ENCODE measurements around the gene KRTAP11-1. TPM values are rescaled to one million over a fixed set of nuclear protein-coding genes. Genes with fewer than 3 reads are reported as not detected.

Gene KRTAP11-1, protein sequence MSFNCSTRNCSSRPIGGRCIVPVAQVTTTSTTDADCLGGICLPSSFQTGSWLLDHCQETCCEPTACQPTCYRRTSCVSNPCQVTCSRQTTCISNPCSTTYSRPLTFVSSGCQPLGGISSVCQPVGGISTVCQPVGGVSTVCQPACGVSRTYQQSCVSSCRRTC
- total RNA-seq (2021) (not detected in 2 replicates), Bru-seq, nascent RNA (not detected), BruChase-seq, experiment 1, labeled RNA remaining after a 2-hour chase (not detected), BruChase-seq, experiment 2, labeled RNA remaining after a 6-hour chase (not detected)
- long read RNA-seq, result 0 reads

DNA sequence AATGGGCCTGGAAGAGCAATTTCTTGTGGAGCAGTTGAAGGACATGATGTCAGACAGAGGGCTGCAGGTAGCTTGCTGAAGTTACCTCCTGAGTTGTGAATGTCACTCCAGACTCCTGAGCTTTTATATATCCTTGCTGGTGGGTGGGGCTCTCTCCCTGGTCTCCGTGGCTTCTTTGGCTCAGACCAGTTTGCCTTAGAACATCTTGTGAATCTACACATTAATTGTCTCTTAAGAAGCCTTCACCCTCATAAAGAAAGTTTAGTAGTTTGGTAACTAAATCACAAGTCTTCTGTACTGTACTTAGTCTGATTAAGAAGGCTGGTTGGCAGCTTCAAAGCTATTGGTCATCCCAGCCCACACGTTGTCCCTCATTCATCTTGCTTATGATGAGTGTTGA lies at the start of gene KRTAP11-1:
TSS of gene KRTAP11-1 (minus strand) at position 101 of the 400 bp plus-strand sequence. CDS start at position 45, 56 bp downstream.
- no peaks in the 10 kb centered on the region for H3K36me3 ChIP-seq (ENCODE audit: insufficient read depth, low read length, poor library complexity, severe bottlenecking)
- no TSS peak for BruUV-seq (replicated peaks)
- intact Hi-C loops (cut with micrococcal nuclease; ENCODE audit: unreplicated experiment), result no loop called here
- TF ChIP-seq, protein P1, sequence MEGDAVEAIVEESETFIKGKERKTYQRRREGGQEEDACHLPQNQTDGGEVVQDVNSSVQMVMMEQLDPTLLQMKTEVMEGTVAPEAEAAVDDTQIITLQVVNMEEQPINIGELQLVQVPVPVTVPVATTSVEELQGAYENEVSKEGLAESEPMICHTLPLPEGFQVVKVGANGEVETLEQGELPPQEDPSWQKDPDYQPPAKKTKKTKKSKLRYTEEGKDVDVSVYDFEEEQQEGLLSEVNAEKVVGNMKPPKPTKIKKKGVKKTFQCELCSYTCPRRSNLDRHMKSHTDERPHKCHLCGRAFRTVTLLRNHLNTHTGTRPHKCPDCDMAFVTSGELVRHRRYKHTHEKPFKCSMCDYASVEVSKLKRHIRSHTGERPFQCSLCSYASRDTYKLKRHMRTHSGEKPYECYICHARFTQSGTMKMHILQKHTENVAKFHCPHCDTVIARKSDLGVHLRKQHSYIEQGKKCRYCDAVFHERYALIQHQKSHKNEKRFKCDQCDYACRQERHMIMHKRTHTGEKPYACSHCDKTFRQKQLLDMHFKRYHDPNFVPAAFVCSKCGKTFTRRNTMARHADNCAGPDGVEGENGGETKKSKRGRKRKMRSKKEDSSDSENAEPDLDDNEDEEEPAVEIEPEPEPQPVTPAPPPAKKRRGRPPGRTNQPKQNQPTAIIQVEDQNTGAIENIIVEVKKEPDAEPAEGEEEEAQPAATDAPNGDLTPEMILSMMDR (conservative IDR thresholded peaks at IDR 0.05; ENCODE audit: low read depth, low read length), result no peak
- TF ChIP-seq EZH2 (IDR thresholded peaks at IDR 0.05; ENCODE audit: borderline replicate concordance, low read depth, low read length, poor library complexity, severe bottlenecking), result no peak
- H3K4me3 ChIP-seq (ENCODE audit: low read depth, low read length, poor library complexity, severe bottlenecking), result no peak within 1 kb of the TSS
- no peak within 1 kb of the TSS for H3K27ac ChIP-seq (ENCODE audit: low read depth, low read length, poor library complexity, severe bottlenecking)
- no peak for DNase-seq (ENCODE audit: low spot score)
- POLR2A ChIA-PET (ENCODE audit: low non-redundant PET), result no interaction called here
- H3K4me1 ChIP-seq (ENCODE audit: insufficient read depth, low read length, poor library complexity, severe bottlenecking), result no peaks in the 10 kb centered on the region
- no peaks in the 10 kb centered on the region for H3K27me3 ChIP-seq (replicated peaks; ENCODE audit: insufficient read depth, low read depth, low read length, poor library complexity)
- CTCF ChIA-PET, result no interaction called here
- H3K9me3 ChIP-seq (ENCODE audit: low read depth, low read length, poor library complexity, severe bottlenecking), result no peaks in the 10 kb centered on the region

DNA sequence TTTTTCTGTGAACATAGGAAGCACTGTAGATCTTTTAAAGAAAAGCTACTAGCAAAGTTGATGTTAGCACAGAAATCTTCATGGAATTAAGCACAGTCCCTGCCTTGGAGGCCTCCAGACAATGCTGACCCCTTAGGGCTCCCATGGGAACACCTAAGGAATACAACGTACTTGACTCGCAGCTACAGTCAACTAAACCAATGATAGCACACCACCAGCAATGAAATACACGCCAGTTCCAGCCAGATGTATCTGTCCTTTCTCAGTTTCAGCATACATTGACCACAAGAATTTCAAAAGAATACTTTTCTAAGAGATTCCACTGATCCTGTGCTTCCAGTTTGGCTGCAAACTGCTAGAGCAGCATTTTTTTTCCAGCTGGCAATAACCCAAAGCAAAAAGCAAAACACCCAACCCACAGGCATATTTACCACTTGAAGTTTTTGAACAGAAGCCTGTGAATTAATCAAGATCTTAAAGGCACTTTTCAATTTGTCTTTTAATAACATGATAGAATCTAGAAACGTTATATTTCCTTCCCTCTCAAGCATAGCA lies 42.8 kb upstream of the KRTAP11-1 start:
- H3K9me3 ChIP-seq (ENCODE audit: low read depth, low read length, poor library complexity, severe bottlenecking), result peaks cover 14% of the 10 kb centered on the region
- H3K4me3 ChIP-seq (ENCODE audit: low read depth, low read length, poor library complexity, severe bottlenecking), result no peak overlapping the region
- no peaks in the 10 kb centered on the region for H3K4me1 ChIP-seq (ENCODE audit: insufficient read depth, low read length, poor library complexity, severe bottlenecking)
- ChIA-PET CTCF (interaction anchor here (0.5 kb wide), 1 partner anchor 16 kb away, joined by 5 read pairs; no protein-coding TSS in a partner anchor), POLR2A (ENCODE audit: low non-redundant PET) (no interaction called here)
- TF ChIP-seq EZH2 (IDR thresholded peaks at IDR 0.05; ENCODE audit: borderline replicate concordance, low read depth, low read length, poor library complexity, severe bottlenecking), result no peak
- TF ChIP-seq, protein P1 (conservative IDR thresholded peaks at IDR 0.05; ENCODE audit: low read depth, low read length), result no peak
- no peaks in the 10 kb centered on the region for H3K36me3 ChIP-seq (ENCODE audit: insufficient read depth, low read length, poor library complexity, severe bottlenecking)
- H3K27ac ChIP-seq (ENCODE audit: low read depth, low read length, poor library complexity, severe bottlenecking), result no peak overlapping the region
- intact Hi-C loops (cut with micrococcal nuclease; ENCODE audit: unreplicated experiment), result no loop called here
- H3K27me3 ChIP-seq (replicated peaks; ENCODE audit: insufficient read depth, low read depth, low read length, poor library complexity), result peaks cover 3% of the 10 kb centered on the region
- no TSS peak for BruUV-seq (replicated peaks)
- no peak for DNase-seq (ENCODE audit: low spot score)

DNA sequence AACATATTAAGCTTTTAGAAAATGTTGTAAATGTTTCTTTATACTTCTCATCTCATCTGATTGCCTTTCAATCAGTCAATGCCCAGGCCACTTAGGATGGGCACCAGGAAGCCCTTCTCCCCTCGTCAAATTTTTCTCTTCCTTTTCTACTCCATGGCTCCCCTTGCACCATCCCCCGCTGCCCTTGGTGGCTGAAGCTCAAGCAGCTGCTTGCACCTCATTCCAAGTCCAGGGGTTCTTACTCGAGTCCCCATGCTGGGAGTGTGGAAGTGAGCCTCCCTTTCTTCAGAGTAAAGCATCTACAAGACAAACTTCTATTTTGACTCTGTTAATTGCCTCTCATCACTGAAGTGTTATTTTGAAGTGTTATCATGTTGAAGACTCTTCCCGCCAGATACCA lies 39.7 kb upstream of the KRTAP11-1 start:
- no peak overlapping the region for H3K4me3 ChIP-seq (ENCODE audit: low read depth, low read length, poor library complexity, severe bottlenecking)
- ChIA-PET CTCF (no interaction called here), POLR2A (ENCODE audit: low non-redundant PET) (no interaction called here)
- peaks cover 3% of the 10 kb centered on the region for H3K27me3 ChIP-seq (replicated peaks; ENCODE audit: insufficient read depth, low read depth, low read length, poor library complexity)
- no peak overlapping the region for H3K27ac ChIP-seq (ENCODE audit: low read depth, low read length, poor library complexity, severe bottlenecking)
- H3K9me3 ChIP-seq (ENCODE audit: low read depth, low read length, poor library complexity, severe bottlenecking), result peaks cover 3% of the 10 kb centered on the region
- no TSS peak for BruUV-seq (replicated peaks)
- no peaks in the 10 kb centered on the region for H3K4me1 ChIP-seq (ENCODE audit: insufficient read depth, low read length, poor library complexity, severe bottlenecking)
- H3K36me3 ChIP-seq (ENCODE audit: insufficient read depth, low read length, poor library complexity, severe bottlenecking), result no peaks in the 10 kb centered on the region
- TF ChIP-seq EZH2 (IDR thresholded peaks at IDR 0.05; ENCODE audit: borderline replicate concordance, low read depth, low read length, poor library complexity, severe bottlenecking), result no peak
- TF ChIP-seq, protein P1 (conservative IDR thresholded peaks at IDR 0.05; ENCODE audit: low read depth, low read length), result no peak
- intact Hi-C loops (cut with micrococcal nuclease; ENCODE audit: unreplicated experiment), result no loop called here
- no peak for DNase-seq (ENCODE audit: low spot score)

All from A673 (cell line).